NCI-H82 treated with DMSO at 0.1 percent for 48 hours (cell line): Measurements from ENCODE around the gene SYTL3.

Experiments used
- DNase-seq: peaks from one replicate; lab custom pipeline; 2025; ENCODE audit not compliant: unreplicated experiment; lab: John Stamatoyannopoulos, UW

The SYTL3 gene

GRCh38 chr6:158756977-158757752, 107.3 kb downstream of the SYTL3 start:
- no peak for DNase-seq

GRCh38 chr6:158757753-158758090, 107.9 kb downstream of the SYTL3 start:
- DNase-seq, result no peak

GRCh38 chr6:158758451-158758860, 108.6 kb downstream of the SYTL3 start:
- peak; percentile 95 for DNase-seq

- DNase-seq, result no peak
Observed at GRCh38 chr6:158758941-158759479, 109.2 kb downstream of the SYTL3 start.

- no peak for DNase-seq
Observed at GRCh38 chr6:158759966-158760617, 110.2 kb downstream of the SYTL3 start.

- no peak for DNase-seq
Observed at GRCh38 chr6:158760618-158761250, 110.9 kb downstream of the SYTL3 start.

GRCh38 chr6:158761746-158762145, 111.9 kb downstream of the SYTL3 start:
- DNase-seq, result no peak

GRCh38 chr6:158762787-158763433, 113.1 kb downstream of the SYTL3 start:
- no peak for DNase-seq

- no peak for DNase-seq
Observed at GRCh38 chr6:158763434-158764182, 113.8 kb downstream of the SYTL3 start.

GRCh38 chr6:158764183-158764849, 114.5 kb downstream of the SYTL3 start:
- no peak for DNase-seq

- DNase-seq, result no peak
Observed at GRCh38 chr6:158764926-158765325, 115.1 kb downstream of the SYTL3 start.

GRCh38 chr6:158765499-158766068, 115.7 kb downstream of the SYTL3 start:
- DNase-seq, result no peak

GRCh38 chr6:158766621-158767455, 117.0 kb downstream of the SYTL3 start:
- no peak for DNase-seq

- DNase-seq, result no peak
Observed at GRCh38 chr6:158767709-158768108, 117.9 kb downstream of the SYTL3 start.

- DNase-seq, result no peak
Observed at GRCh38 chr6:158768436-158768835, 118.6 kb downstream of the SYTL3 start.

- no peak for DNase-seq
Observed at GRCh38 chr6:158769234-158769770, 119.4 kb downstream of the SYTL3 start.

GRCh38 chr6:158769771-158770432, 120.0 kb downstream of the SYTL3 start:
- no peak for DNase-seq
